Nephron progenitor cell (in vitro differentiated cells): ENCODE measurements around the gene PAH.

Source experiments
- DNase-seq: peaks from one replicate; pipeline ENCODE4 v3.0.0; 2021
- H3K27ac Mint-ChIP-seq: 2 replicates; pipeline ENCODE4 v1.8.0; 2021; ENCODE audit warnings: mild to moderate bottlenecking, moderate library complexity, mixed read lengths
- H3K27me3 Mint-ChIP-seq: 2 replicates; pipeline ENCODE4 v1.8.0; 2021; ENCODE audit warnings: mild to moderate bottlenecking, low read depth, mixed read lengths; ENCODE audit not compliant: poor library complexity
- H3K36me3 Mint-ChIP-seq: 2 replicates; pipeline ENCODE4 v1.8.0; 2021; ENCODE audit warnings: low read depth, mixed read lengths
- H3K4me1 Mint-ChIP-seq: 2 replicates; pipeline ENCODE4 v1.8.0; 2021; ENCODE audit warnings: mixed read lengths
- H3K4me3 Mint-ChIP-seq: 2 replicates; pipeline ENCODE4 v1.8.0; 2021; ENCODE audit warnings: mild to moderate bottlenecking, moderate library complexity, mixed read lengths
- H3K9me3 Mint-ChIP-seq: 2 replicates; pipeline ENCODE4 v1.8.0; 2021; ENCODE audit warnings: mild to moderate bottlenecking, moderate library complexity, mixed read lengths
- CTCF ChIP-seq: fragments of 200-600 bp; sonication (generic); IDR thresholded peaks from 2 replicates; pipeline ENCODE4 v1.5.0; 2021; ENCODE audit warnings: antibody characterized with exemption

PAH gene

GRCh38 chr12:102962986-102963385 is 45.9 kb upstream of the PAH start:
- H3K27me3 Mint-ChIP-seq = peaks cover 100% of the 10 kb centered on the region
- H3K4me1 Mint-ChIP-seq = peaks cover 40% of the 10 kb centered on the region
- peaks cover 25% of the 10 kb centered on the region for H3K9me3 Mint-ChIP-seq
- TF ChIP-seq CTCF = no peak
- H3K27ac Mint-ChIP-seq = no peak overlapping the region
- H3K4me3 Mint-ChIP-seq = no peak overlapping the region
- H3K36me3 Mint-ChIP-seq = peaks cover 6% of the 10 kb centered on the region
- DNase-seq = no peak

GRCh38 chr12:102962532-102962931 is 45.5 kb upstream of the PAH start:
- H3K27ac Mint-ChIP-seq = no peak overlapping the region
- H3K9me3 Mint-ChIP-seq = peaks cover 25% of the 10 kb centered on the region
- no peak for TF ChIP-seq CTCF
- H3K27me3 Mint-ChIP-seq = peaks cover 100% of the 10 kb centered on the region
- H3K4me1 Mint-ChIP-seq = peaks cover 45% of the 10 kb centered on the region
- peaks cover 6% of the 10 kb centered on the region for H3K36me3 Mint-ChIP-seq
- peak overlapping the region; percentile 28 for H3K4me3 Mint-ChIP-seq
- DNase-seq = no peak

- no peak overlapping the region for H3K27ac Mint-ChIP-seq
- peak overlapping the region; percentile 23 for H3K4me3 Mint-ChIP-seq
- H3K27me3 Mint-ChIP-seq = peaks cover 100% of the 10 kb centered on the region
- peaks cover 56% of the 10 kb centered on the region for H3K4me1 Mint-ChIP-seq
- peaks cover 25% of the 10 kb centered on the region for H3K9me3 Mint-ChIP-seq
- DNase-seq = no peak
- no peak for TF ChIP-seq CTCF
- peaks cover 6% of the 10 kb centered on the region for H3K36me3 Mint-ChIP-seq
Measured at GRCh38 chr12:102961466-102961855, 44.4 kb upstream of the PAH start.

GRCh38 chr12:102960766-102961465 is 43.9 kb upstream of the PAH start:
- no peak for TF ChIP-seq CTCF
- Mint-ChIP-seq H3K27me3 (peaks cover 100% of the 10 kb centered on the region), H3K9me3 (peaks cover 25% of the 10 kb centered on the region), H3K4me1 (peaks cover 56% of the 10 kb centered on the region), H3K27ac (no peak overlapping the region), H3K4me3 (no peak overlapping the region), H3K36me3 (peaks cover 6% of the 10 kb centered on the region)
- peak; percentile 39 for DNase-seq

GRCh38 chr12:102959391-102959790 is 42.3 kb upstream of the PAH start:
- peaks cover 6% of the 10 kb centered on the region for H3K36me3 Mint-ChIP-seq
- no peak for DNase-seq
- TF ChIP-seq CTCF = no peak
- peaks cover 21% of the 10 kb centered on the region for H3K9me3 Mint-ChIP-seq
- peak overlapping the region; percentile 72 for H3K4me3 Mint-ChIP-seq
- peaks cover 100% of the 10 kb centered on the region for H3K27me3 Mint-ChIP-seq
- H3K27ac Mint-ChIP-seq = no peak overlapping the region
- H3K4me1 Mint-ChIP-seq = peaks cover 45% of the 10 kb centered on the region

GRCh38 chr12:102958830-102959176 is 41.8 kb upstream of the PAH start:
- Mint-ChIP-seq H3K9me3 (peaks cover 15% of the 10 kb centered on the region), H3K4me3 (peak overlapping the region; percentile 72)

More at GRCh38 chr12:102958830-102959176, 41.8 kb upstream of the PAH start:
- Mint-ChIP-seq H3K27ac (no peak overlapping the region), H3K4me1 (peaks cover 44% of the 10 kb centered on the region), H3K27me3 (peaks cover 100% of the 10 kb centered on the region), H3K36me3 (peaks cover 2% of the 10 kb centered on the region)
- DNase-seq = no peak
- TF ChIP-seq CTCF = no peak
